Testis (tissue), 2 donors: ENCODE measurements around the gene RBM33.
"Not testable (repeated sequence)": the region's sequence is repeated elsewhere in the genome, so short reads cannot be mapped to it uniquely, and the experiment has no call there.

Experiments
- POLR2A ChIP-seq: fragments of 450-650 bp; IDR thresholded peaks from one replicate; pipeline ENCODE4 v1.6.1; 2017; ENCODE audit warnings: antibody characterized with exemption, mild to moderate bottlenecking, moderate library complexity
- TF ChIP-seq, protein P1 (sequence below), 3 experiments: fragments of 450-650 bp in 2 of 3; fragments of 200-600 bp in 1 of 3; sonication (generic) in 1 of 3; IDR thresholded peaks; one replicate each; pipeline ENCODE4 v1.5.1; 2016 to 2019; ENCODE audit warnings: antibody characterized with exemption in 3 of 3, mild to moderate bottlenecking in 2 of 3, moderate library complexity in 1 of 3

DNA sequence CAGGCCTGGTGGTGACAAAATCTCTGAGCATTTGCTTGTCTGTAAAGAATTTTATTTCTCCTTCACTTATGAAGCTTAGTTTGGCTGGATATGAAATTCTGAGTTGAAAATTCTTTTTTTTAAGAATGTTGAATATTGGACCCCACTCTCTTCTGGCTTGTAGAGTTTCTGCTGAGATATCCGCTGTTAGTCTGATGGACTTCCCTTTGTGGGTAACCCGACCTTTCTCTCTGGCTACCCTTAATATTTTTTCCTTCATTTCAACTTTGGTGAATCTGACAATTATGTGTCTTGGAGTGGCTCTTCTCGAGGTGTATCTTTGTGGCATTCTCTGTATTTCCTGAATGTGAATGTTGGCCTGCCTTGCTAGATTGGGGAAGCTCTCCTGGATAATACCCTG lies 46.2 kb downstream of the RBM33 start:
- TF ChIP-seq, protein P1, sequence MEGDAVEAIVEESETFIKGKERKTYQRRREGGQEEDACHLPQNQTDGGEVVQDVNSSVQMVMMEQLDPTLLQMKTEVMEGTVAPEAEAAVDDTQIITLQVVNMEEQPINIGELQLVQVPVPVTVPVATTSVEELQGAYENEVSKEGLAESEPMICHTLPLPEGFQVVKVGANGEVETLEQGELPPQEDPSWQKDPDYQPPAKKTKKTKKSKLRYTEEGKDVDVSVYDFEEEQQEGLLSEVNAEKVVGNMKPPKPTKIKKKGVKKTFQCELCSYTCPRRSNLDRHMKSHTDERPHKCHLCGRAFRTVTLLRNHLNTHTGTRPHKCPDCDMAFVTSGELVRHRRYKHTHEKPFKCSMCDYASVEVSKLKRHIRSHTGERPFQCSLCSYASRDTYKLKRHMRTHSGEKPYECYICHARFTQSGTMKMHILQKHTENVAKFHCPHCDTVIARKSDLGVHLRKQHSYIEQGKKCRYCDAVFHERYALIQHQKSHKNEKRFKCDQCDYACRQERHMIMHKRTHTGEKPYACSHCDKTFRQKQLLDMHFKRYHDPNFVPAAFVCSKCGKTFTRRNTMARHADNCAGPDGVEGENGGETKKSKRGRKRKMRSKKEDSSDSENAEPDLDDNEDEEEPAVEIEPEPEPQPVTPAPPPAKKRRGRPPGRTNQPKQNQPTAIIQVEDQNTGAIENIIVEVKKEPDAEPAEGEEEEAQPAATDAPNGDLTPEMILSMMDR (IDR thresholded peaks at IDR 0.05) = not testable (repeated sequence)
- not testable (repeated sequence) for TF ChIP-seq POLR2A
